Measurements from ENCODE around the gene EDRF1.
"Not testable (repeated sequence)": the region's sequence is repeated elsewhere in the genome, so short reads cannot be mapped to it uniquely, and the experiment has no call there.

Gene EDRF1

DNA sequence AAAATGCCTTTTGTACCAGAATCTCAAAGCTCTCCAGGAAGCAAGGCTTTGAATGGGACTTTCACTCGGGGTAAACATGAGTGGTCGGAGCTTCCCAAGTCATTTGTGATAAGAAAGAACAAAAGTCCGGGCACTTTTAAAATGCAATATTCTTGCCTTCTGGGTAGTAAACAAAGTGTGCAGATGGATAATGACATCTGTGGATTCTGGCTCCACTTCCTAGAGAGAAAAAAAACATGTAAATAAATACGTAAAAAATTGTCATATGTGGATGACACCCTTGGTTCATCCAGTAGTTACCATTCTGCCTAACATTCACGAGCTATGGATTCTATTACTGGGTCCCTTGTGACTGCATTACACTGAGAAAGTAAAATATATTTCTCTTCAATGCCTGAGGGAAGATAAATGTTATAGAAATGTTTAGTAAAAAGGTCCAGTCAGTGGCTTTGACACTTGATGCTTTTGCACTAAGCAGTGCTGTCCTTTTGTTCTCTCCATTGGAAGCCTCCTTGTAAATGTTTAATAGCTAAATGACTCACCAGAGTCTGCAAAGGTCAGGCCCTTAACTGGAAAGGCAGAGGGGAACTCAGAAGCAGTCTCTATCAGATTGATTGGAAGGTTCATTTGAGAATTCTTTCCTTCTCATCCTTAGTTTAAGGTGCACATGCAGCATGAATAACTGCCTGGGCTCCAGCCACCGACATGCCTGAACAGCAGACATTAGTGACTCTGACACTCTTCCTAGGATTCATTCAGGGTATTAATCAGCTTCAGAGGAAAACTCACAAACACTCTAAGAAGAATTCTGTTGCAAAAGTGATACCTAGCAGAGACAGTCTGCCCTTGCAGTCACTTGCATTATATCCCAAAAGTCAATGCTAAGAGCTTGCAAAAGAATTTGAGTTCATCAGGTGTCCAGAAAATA is 11.7 kb upstream of the EDRF1 start:
- DNase-seq (ENCODE audit: extremely low spot score) = no peak
- TF ChIP-seq, protein P1, sequence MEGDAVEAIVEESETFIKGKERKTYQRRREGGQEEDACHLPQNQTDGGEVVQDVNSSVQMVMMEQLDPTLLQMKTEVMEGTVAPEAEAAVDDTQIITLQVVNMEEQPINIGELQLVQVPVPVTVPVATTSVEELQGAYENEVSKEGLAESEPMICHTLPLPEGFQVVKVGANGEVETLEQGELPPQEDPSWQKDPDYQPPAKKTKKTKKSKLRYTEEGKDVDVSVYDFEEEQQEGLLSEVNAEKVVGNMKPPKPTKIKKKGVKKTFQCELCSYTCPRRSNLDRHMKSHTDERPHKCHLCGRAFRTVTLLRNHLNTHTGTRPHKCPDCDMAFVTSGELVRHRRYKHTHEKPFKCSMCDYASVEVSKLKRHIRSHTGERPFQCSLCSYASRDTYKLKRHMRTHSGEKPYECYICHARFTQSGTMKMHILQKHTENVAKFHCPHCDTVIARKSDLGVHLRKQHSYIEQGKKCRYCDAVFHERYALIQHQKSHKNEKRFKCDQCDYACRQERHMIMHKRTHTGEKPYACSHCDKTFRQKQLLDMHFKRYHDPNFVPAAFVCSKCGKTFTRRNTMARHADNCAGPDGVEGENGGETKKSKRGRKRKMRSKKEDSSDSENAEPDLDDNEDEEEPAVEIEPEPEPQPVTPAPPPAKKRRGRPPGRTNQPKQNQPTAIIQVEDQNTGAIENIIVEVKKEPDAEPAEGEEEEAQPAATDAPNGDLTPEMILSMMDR (IDR thresholded peaks at IDR 0.05; ENCODE audit: control extremely low read depth, extremely low read depth, low read depth, missing control alignments) = no peak
- ChIA-PET CTCF (no interaction called here), POLR2A (no interaction called here)

DNA sequence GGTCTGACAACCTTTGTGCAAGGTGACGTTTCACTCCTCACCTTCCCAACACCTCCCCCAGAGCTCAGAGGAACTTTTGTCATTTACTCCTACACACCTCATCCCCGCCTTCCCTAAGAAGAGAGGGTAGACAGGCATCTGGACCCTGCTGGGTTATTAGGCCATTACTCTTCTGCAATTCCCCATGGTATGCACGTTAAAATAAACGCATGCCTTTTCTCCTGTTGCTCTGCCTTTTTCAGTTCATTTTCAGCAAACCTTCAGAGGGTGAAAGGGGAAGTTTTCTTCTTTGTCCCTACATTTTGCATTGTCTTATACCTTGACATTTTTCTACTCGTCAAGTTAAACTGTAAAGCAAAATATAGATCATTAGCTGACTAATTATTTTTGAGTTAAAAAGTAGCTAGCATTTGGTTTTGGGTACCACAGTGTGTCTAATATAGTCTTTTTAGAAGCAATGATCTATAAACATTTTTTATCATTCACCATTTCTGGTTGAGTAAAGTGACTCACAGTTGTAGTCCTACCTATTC is 10.5 kb upstream of the EDRF1 start:
- TF ChIP-seq, protein P1 (IDR thresholded peaks at IDR 0.05; ENCODE audit: control extremely low read depth, extremely low read depth, low read depth, missing control alignments) = no peak
- no peak for DNase-seq (ENCODE audit: extremely low spot score)
- ChIA-PET CTCF (no interaction called here), POLR2A (no interaction called here)

DNA sequence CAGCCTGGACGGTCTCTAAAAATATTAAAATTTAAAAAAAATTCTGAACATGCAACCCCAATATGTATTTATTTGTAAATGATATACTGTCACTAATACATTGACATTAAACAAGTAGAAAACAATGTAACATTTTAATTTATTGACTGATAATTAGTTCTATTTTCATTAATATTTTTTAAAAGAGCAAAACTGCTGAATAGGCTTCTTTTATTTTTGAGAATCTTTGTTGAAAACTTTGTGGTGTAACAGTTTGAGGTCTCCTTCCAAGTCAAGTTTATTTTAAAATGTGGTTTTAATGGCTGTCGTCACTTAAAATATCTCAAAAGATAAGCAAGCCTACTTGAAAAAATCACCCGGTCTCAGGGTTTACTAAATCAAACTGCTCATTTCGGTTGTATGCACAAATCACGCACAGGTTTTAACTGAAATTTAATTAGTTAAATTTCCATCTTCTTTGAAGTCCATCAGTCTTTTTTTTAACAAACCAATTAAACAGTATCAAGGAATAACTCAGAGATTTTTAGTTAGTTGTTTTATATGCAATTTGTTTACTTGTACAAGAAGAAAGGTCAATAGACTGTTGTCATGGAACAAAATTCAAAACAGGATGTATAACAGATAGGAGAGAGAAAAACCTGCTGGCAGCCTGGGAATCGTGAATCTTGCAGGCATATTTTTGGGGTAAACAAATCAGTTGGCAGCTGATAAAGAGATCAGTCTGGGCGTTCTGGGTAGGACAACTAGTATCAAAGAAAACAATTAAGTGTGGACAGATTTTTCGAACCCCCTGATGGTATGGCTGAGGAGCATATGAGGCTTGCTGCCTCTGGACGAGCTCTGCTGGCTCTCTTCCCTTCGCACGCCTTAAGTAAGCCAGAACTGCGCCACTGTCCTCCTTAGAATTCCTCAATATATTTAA is 9.7 kb upstream of the EDRF1 start:
- CTCF ChIA-PET = no interaction called here
- TF ChIP-seq, protein P1 (IDR thresholded peaks at IDR 0.05; ENCODE audit: control extremely low read depth, extremely low read depth, low read depth, missing control alignments) = no peak
- POLR2A ChIA-PET = no interaction called here
- no peak for DNase-seq (ENCODE audit: extremely low spot score)

DNA sequence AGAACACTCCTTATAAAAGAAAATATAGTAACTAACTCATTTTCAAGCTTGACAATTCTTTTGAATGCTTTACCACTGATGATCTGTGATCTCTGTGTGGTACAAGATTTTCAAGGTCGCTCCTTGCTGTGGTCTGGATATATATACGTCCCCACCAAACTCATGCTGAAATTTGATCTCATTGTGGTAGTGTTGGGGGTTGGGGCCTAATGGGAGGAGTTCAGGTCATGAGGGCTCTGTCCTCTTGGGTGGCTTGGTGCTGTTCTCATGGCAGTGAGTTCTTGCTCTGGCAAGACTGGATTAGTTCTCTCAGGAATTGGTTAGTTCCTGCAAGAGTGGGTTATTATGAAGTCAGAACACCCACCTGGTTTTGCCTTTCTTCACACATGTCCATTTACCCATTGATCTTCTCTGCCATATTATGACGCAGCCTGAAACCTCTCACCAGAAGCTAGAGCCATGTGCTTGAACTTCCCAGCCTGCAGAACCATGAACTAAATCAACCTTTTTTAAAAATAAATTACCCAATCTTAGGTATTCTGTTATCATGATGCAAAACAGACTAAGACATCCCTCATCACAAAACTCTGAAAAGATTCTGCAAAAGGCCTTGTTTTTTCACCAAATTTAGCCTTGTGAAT is 8.3 kb upstream of the EDRF1 start:
- ChIA-PET CTCF (no interaction called here), POLR2A (no interaction called here)
- no peak for DNase-seq (ENCODE audit: extremely low spot score)
- TF ChIP-seq, protein P1 (IDR thresholded peaks at IDR 0.05; ENCODE audit: control extremely low read depth, extremely low read depth, low read depth, missing control alignments) = no peak

- DNase-seq (ENCODE audit: extremely low spot score); POLR2A ChIA-PET; CTCF ChIA-PET: not testable (repeated sequence)
Observed at GRCh38 chr10:125714728-125715127, 4.8 kb upstream of the EDRF1 start.

- ChIA-PET CTCF (no interaction called here), POLR2A (no interaction called here)
- TF ChIP-seq, protein P1 (IDR thresholded peaks at IDR 0.05; ENCODE audit: control extremely low read depth, extremely low read depth, low read depth, missing control alignments) = no peak
- no peak for DNase-seq (ENCODE audit: extremely low spot score)
Observed at GRCh38 chr10:125720002-125720382, 483 bp downstream of the EDRF1 start.
